GM19463 (cell line): Measurements from ENCODE around the gene R3HDM1.
"Not testable (repeated sequence)": the region's sequence is repeated elsewhere in the genome, so short reads cannot be mapped to it uniquely, and the experiment has no call there.

Experiments used
- ATAC-seq: cut with Tn5 transposase; IDR thresholded peaks from one replicate; pipeline ENCODE4 v1.9.1; 2021; ENCODE audit warnings: mild to moderate bottlenecking, moderate library complexity; ENCODE audit not compliant: unreplicated experiment

R3HDM1 gene

GRCh38 chr2:135531231-135532197, at the start of gene R3HDM1:
TSS of gene R3HDM1 (plus strand) at chr2:135531484. CDS start at chr2:135604846, 73,362 bp downstream.
- ATAC-seq, result peak; percentile 72

DNA sequence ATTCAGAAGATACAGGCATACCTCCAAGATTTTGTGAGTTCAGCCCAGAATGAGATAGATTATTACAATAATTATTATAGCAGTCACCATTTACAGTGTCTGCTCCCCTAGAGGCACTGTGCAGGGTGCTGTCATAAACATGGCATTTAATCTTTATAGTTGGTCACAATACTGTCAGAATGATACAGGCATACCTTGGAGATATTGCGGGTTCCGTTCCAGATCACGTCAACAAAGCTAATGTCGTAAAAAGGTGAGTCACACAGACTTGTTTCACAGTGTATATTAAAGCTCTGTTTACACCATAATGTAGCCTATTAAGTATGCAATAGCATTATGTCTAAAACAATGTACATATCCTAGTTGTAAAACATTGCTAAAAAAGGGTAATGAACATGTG, 45.8 kb upstream of the R3HDM1 start:
- no peak for ATAC-seq

DNA sequence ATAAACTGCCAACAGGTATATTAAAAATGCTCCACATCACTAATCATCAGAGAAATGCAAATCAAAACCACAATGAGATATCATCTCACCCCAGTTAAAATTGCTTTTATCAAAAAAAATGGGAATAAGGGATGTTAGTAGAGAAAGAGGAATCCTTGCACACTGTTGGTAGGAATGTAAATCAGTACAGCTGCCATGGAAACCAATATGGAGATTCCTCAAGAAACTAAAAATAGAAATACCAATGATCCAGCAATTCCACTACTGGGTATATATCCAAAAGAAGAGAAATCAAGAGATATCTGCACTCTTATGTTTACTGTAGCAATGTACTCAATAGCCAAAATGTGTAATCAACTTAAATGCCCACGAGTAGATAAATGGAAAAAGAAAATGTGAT, 40.9 kb upstream of the R3HDM1 start:
- no peak for ATAC-seq

DNA sequence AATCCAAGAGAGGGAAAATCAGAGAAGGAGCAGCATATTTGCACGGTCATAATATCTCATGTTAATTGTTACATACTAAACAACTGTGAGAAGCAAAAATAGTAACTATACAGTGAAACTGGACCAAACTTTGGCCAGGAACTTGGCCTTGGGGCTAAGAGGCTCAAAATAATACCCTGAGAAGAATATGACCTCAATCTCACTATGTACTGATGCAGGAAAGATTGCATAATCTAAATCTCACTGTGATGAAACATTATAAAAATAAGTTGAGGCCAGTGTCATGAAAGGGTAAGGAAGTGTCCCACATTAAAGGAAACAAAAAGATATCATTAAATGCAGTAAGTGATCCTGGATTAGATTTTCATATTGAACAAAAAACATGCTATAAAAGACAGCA, 36.8 kb upstream of the R3HDM1 start:
- no peak for ATAC-seq

- no peak for ATAC-seq
These were observed 36.4 kb upstream of the R3HDM1 start for GRCh38 chr2:135494917-135495316.

GRCh38 chr2:135498588-135498987, 32.7 kb upstream of the R3HDM1 start:
- ATAC-seq, result not testable (repeated sequence)

- no peak for ATAC-seq
These were observed 26.5 kb upstream of the R3HDM1 start for GRCh38 chr2:135504811-135505210.

DNA sequence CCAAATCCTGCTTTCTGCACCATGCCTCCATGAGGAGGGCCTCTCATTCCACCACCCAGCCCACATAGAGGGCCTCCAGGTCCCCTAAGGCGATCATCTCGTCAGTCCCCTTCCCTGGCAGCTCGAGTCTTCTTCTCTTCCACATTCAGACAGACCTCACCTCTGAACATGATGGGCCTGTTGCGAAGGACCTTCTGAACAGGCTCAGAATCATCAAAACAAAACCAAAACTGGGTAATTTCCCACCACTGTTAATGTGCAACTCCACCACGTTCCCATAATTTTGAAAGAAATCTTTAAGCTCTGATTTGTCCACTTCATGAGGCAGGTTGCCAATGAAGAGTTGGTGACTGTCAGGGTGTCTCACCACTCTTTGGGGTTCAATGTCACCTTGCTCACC, 20.7 kb upstream of the R3HDM1 start:
- ATAC-seq, result peak; percentile 63

GRCh38 chr2:135512099-135512498, 19.2 kb upstream of the R3HDM1 start:
- no peak for ATAC-seq

- ATAC-seq, result no peak
These were observed 5.5 kb upstream of the R3HDM1 start for GRCh38 chr2:135525786-135526185.

DNA sequence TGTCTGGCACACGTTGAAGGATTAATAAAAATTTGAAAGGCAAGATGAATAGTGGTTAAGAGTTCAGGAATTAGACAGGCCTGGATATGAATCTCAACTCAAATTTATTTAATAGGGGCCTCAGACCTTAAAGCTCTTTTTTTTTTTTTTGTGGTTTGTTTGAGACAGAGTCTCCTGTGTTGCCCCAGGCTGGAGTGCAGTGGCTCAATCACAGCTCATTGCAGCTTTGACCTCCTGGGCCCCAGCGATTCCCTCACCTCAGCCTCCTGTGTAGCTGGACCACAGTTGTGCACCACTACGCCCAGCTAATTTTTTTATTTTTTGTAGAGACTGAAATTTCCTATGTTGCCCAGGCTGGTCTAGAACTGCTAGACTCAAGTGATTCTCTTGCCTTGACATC, 3.3 kb upstream of the R3HDM1 start:
- no peak for ATAC-seq

DNA sequence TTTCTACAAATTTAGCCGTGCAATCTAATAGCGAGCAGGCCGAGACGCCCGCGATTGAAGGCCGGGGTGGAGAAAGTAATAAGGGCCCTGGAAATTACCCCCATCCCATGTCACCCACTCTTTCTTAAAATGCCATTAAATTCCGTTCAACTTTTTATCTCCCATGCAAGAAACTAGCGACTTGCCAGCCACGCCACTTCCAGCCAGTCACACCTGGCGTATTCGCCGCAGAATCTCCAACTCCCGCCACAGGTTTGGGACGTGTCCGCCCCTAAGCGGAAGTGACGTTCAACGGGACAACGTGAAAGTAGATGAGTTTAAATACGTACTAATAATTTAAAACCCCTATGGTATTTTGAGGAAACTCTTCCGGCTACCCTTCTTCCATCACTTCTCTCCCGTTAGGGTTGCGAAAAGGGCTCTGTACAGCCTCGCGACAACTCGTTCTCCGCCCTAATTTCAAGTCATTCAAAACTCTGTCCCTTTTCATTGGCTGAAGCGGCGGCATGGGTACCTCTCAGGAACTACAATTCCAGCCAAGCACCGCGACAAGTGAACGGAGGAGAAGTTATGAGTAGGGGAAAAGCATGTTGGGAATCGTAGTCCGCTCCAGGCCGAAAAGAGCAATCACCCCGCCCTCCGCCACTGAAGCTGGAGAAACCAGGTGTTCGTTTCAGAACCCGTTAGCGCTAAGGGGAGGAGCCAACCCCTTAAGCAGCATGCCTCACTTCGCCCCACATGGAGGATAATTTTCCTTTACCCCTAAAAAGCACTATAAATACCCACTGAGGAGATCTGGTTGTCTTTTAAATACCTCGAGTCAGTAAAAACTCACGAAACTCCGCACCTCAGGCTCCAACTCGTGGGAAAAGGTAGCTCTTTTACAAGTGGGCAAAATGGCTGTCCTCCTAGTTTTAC, 712 bp upstream of the R3HDM1 start, which contains the start of gene ZRANB3:
Gene ZRANB3, minus strand, starts transcription at position 906 of the 918 bp plus-strand sequence.
- peak; percentile 54 for ATAC-seq

DNA sequence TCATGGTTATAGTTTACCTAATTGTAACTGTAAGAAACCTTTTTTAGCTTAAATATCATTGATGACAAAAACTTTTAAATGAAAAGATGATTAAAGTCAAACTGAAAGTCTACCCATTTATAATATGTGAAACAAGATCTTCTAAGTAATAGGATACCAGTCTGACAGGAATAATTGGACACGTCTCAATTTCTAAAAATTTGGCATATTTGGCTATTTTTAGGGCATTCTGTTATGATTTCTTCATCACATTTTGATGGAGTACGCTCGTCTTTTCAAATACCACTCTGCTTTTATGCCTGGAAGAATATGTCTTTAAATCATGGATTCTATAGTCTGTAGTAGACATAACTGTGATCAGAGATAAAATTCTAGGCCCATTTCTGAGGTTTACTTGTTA, 1.3 kb downstream of the R3HDM1 start:
- no peak for ATAC-seq

DNA sequence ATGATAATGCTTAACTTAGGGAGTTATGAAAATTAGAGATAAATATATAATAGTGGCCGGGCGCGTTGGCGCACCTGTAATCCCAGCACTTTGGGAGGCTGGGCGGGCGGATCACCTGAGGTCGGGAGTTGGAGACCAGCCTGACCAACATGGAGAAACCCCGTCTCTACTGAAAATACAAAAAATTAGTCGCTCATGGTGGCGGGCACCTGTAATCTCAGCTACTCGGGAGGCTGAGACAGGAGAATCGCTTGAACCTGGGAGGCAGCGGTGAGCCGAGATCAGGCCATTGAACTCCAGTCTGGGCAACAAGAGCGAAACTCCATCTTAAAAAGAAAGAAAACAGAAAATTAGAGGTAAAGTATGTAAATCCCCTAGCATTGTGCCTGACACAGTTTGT, 2.3 kb downstream of the R3HDM1 start:
- ATAC-seq, result not testable (repeated sequence)

DNA sequence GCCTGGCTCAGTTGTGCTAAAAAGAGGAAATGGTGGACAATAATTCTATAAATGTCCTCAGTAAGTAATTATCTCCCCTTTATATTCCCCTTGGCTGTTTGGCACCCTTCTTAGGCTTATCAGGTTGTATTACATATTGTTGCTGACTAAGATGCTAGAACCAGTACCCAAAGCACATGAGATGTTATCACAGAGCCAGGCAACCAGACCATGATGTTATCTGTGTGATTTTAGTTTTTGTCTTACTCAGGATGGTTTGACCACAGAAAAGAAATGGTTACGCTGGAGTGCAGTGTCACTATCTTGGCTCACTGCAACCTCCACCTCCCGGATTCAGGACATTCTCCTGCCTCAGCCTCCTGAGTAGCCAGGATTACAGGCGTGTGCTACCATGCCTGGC, 15.2 kb downstream of the R3HDM1 start:
- ATAC-seq, result no peak

- ATAC-seq, result no peak
These were observed 16.0 kb downstream of the R3HDM1 start for GRCh38 chr2:135547311-135547710.

- no peak for ATAC-seq
These were observed 20.1 kb downstream of the R3HDM1 start for GRCh38 chr2:135551356-135551755.

DNA sequence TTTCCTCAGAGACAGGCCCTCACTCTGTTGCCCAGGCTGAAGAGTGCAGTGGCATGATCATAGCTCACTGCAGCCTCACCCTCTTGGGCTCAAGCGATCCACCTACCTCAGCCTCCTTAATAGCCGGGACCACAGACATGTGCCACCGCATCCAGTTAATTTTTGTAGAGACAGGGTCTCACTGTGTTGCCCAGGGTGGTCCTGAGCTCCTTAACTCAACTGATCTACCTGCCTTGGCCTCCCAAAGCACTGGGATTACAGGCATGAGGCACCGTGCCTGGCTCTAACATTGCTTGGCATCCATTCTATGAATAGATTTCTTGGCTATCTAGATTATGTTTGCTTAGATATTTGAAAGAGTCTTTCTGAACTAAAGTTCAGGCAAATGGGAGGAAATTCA, 21.6 kb downstream of the R3HDM1 start:
- ATAC-seq, result no peak

GRCh38 chr2:135555311-135555710, 24.0 kb downstream of the R3HDM1 start:
- ATAC-seq, result no peak

GRCh38 chr2:135557530-135557929, 26.2 kb downstream of the R3HDM1 start:
- no peak for ATAC-seq

DNA sequence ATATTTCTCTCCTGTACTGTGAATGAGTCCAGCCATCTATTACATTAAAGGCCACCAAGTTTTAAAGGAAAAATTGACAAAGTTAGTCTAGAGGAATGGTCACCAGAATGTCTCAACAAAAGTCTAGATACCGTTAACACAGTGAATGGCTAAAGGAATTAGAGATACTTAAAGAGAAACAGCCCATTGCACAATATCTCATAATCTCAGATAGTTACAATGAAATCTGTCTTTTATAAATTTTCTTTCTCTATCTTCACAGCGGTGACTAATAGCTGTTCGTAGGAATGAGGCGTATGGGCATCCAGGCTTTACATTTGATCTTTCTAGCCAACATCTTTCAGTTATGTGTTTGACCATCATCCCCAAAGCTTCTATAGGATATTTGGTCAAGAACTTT, 30.6 kb downstream of the R3HDM1 start:
- ATAC-seq, result no peak
